GM21619 (cell line): ENCODE results near the gene CPN2.

Experiments
- ATAC-seq: cut with Tn5 transposase; IDR thresholded peaks from one replicate; pipeline ENCODE4 v1.9.1; 2021; ENCODE audit not compliant: unreplicated experiment

CPN2 gene

DNA sequence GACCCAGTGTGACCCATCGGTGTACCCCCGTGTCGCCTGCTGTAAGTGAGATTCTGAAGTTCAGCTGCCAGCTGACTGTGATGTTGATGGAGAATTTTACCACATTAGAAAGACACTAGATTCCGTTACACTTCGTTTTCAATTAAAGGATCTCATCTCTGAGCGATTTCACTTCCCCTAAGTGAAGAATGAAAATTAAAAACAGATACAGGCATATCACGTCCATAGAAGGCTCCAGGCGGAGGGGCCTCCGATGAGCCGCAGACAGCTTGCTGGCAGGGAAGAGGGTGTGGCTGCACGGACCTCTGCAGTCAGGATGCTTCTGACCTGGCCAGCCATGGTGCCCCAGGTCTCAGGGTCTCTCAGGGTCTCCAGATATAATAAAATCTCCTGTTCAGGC lies 6.6 kb upstream of the CPN2 start:
- ATAC-seq, result no peak

- no peak for ATAC-seq
Observed at GRCh38 chr3:194355379-194355778, 4.3 kb upstream of the CPN2 start.

GRCh38 chr3:194354315-194354714 lies 3.2 kb upstream of the CPN2 start:
- no peak for ATAC-seq

- ATAC-seq, result no peak
Observed at GRCh38 chr3:194352667-194353246, 1.6 kb upstream of the CPN2 start.

GRCh38 chr3:194351952-194352536 lies 916 bp upstream of the CPN2 start:
- no peak for ATAC-seq

GRCh38 chr3:194350726-194351071 lies 429 bp downstream of the CPN2 start:
- ATAC-seq, result no peak

- no peak for ATAC-seq
Observed at GRCh38 chr3:194348354-194348753, 2.8 kb downstream of the CPN2 start.

- no peak for ATAC-seq
Observed at GRCh38 chr3:194346621-194347020, 4.5 kb downstream of the CPN2 start.

DNA sequence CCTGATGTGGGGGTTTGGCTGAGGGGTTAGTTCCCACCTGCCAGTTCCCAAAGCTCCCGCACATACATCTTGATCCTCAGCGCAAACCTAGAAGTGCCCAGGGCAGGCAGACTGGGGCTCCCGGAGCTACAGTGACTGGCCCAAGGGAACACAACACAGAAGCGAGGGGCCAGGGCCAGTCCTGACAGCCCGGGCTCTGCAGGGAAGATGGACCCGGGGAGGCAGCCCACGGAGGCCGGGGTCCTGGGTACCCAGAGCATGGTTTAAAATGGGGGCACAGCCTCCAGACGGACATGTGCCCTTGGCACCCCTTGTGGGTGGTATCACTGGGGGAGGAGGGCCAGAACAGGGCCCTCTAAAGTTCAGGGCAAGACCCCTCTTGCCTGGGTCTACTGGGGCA lies 5.1 kb downstream of the CPN2 start:
- ATAC-seq, result no peak

DNA sequence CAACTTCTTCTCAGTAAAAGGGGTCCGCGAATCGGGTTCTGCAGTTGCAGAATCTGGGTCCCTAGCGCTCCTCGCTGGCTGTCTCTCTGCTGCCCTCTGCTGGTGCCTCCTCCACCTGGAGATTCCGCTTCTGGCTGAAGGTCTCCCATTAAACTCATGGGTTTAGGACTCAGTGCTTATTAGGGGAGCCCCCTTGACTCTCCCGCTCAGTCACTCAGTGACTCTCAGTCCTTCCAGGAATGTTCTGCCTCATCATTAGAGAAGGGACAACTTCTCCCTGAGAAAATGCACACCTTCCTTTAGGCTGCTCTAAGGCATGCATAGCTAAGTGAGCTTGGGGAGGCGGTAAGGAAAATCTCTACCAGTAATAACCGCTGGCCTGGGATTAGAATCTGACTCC lies 7.1 kb downstream of the CPN2 start:
- no peak for ATAC-seq

GRCh38 chr3:194343561-194343893 lies 7.6 kb downstream of the CPN2 start:
- ATAC-seq, result no peak

DNA sequence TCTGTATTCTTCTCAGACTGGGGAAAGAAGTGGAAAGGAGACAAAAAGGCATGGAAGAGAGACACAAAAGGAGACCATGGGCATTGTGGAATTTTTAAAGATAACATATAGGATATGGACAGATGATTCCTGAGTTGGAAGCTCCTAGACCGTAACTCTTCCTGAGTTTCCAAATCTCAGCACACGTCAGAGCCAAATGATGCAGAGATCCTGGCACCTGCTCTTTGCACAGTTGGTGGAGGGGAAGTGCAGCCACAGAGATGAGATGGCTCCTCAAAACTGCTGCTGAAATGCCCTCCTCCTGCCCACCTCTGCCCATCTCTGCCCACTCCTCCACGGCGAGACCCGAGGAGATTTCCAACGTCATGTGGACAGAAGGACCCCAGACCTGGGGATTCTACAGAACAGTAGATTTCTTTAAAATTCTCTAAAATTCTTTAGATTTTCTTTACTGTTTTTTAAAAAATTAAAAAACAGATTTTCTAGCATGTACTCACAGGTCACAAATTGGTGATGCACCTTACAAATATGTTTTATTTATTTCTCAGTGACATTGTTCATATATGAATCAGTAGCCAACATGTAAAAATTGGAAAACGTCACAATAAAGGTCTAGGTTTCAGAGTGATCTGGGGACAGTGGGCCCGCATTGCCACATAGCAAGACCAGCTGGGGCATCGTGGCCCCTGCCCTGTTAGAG lies 8.1 kb downstream of the CPN2 start:
- no peak for ATAC-seq

DNA sequence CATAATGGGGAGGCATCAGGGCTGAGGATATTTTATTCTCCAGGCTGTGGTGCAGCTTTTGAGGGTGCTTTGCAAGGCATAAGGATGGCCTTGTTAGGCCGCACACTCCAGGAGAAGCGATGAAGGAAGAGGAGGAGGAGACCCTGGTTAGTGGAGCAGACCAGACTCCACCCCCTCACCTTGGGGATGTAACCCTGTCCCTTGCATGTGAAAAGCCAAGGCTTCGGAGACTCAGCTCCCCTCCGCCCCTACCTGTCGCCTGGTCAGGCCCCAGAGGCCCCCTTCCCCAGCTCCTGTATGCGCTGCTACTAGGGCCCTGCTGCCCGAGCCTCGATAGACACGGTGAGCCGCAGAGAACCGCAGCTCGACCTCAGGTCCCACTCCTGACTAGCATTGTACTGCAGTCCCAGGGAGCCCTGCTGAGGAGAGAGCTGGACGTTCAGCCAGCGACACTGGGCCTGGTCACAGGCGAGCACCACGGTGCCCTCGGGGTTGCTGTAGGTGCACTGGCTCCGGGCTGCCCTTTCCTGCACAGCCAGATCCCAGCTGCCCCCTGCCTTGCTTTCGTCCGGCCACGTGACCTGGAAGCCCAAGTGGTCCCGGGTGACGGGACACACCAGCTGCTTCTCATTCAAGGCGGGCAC lies 10.2 kb downstream of the CPN2 start:
- ATAC-seq, result no peak

DNA sequence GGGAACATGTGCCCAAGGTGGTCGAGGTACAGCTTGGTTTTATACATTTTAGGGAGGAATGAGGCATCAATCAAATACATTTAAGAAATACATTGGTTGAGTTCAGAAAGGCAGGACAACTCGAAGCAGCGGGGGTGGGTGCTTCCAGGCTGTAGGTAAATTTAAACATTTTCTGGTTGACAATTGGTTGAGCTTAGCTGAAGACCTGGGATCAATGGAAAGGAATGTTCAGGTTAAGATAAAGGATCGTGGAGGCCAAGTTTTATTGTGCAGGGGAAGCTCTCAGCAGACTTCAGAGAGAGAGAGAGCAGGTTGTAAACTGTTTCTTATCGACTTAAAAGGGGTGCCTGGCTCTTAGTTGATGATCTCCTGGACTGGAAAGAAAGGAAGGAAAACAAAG lies 11.3 kb downstream of the CPN2 start:
- ATAC-seq, result no peak

DNA sequence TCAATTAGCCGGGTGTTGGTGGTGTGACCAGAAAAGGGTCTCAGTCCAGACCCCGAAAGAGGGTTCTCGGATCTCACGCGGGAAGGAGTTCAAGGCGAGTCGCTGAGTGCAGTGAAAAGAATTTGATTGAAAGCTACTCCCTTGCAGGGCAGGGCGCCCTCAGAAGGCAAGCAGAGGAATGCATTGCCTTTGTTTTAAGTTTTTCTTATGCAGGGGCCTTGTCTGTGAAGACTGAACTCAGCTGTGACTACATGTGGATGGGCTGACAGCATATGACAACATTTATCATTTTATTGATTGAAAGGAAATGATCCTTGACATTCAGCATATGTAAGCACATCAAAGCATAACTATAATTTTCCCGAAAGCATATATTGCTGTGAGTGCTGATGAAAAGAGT lies 11.8 kb downstream of the CPN2 start:
- no peak for ATAC-seq

GRCh38 chr3:194337965-194338753 lies 13.0 kb downstream of the CPN2 start:
- ATAC-seq, result no peak

GRCh38 chr3:194336601-194337355 lies 14.3 kb downstream of the CPN2 start:
- no peak for ATAC-seq

DNA sequence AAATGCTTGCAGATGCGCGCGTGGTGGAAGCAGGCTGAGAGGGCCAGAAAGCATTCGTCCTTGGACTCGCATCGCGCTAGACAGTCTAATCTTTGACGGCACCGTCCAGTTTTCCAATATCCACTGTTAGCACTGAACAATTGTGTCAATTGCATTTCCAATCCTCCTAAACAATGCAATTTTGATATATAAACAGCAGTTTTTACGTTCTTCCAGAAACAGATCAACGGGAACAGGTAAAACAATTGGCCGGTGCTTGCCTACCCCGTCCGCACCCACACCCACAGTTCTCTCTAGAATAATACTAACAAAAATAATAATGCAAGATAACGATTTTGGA lies 17.2 kb downstream of the CPN2 start:
- ATAC-seq, result no peak

GRCh38 chr3:194333212-194333980 lies 17.7 kb downstream of the CPN2 start:
- ATAC-seq, result peak; percentile 86

DNA sequence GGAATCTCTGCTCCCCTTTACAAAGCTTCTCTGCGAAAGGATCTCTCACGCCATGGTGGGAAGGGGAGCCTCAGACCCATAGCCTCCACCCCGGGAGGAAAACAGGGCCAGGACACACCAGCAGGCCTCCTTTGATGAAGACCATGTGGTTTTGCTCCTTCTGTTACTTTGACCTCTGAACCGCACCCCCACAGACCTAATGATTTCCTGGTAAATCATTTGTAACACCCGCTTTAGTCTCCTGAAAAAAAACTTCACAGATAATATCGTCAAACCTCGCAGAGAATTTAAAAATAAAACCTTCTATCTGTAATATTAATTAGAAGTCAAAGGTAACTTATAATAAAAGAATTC lies 18.3 kb downstream of the CPN2 start:
- ATAC-seq, result no peak
